Esophagus muscularis mucosa (tissue), 4 donors: Measurements from ENCODE around the gene PGGT1B. TPM values are rescaled to one million over a fixed set of nuclear protein-coding genes. Genes with fewer than 3 reads are reported as not detected.

Experiments
- DNase-seq: peaks from one replicate; pipeline ENCODE4 v3.0.0-alpha.2; 2017; ENCODE audit errors: extremely low spot score
- H3K27ac ChIP-seq, 4 donors: fragments of 200-600 bp; sonication (generic); replicated peaks in 1 of 4; 1 replicate in 3 of 4; 2 replicates in 1 of 4; pipeline ENCODE4 v1.5.1; 2016 to 2019; ENCODE audit warnings: mild to moderate bottlenecking in 1 of 4
- H3K27me3 ChIP-seq, 4 donors: fragments of 200-600 bp; sonication (generic); one replicate each; pipeline versions ENCODE4 v1.5.1 to v1.6.0; 2016 to 2019
- H3K36me3 ChIP-seq, 4 donors: fragments of 200-600 bp; sonication (generic); one replicate each; pipeline ENCODE4 v1.5.1; 2016 to 2019
- H3K4me1 ChIP-seq, 4 donors: fragments of 200-600 bp; sonication (generic); one replicate each; pipeline ENCODE4 v1.5.1; 2016 to 2019
- H3K4me3 ChIP-seq, 4 donors: fragments of 200-600 bp; sonication (generic); 1 replicate in 2 of 4; 2 replicates in 2 of 4; pipeline ENCODE4 v1.5.1; 2016 to 2019; ENCODE audit warnings: mild to moderate bottlenecking in 4 of 4, moderate library complexity in 1 of 4
- H3K9me3 ChIP-seq, 4 donors: fragments of 200-600 bp; sonication (generic); 1 replicate in 3 of 4; 2 replicates in 1 of 4; pipeline ENCODE4 v1.5.1; 2016 to 2019
- CTCF ChIP-seq, 3 experiments: fragments of 200-600 bp in 2 of 3; fragments of 450-650 bp in 1 of 3; sonication (generic) in 2 of 3; IDR thresholded peaks; one replicate each; pipeline ENCODE4 v1.5.1; 2017 to 2019; ENCODE audit warnings: antibody characterized with exemption in 3 of 3, mild to moderate bottlenecking in 2 of 3, moderate library complexity in 1 of 3
- EP300 ChIP-seq: sonication (generic); formaldehyde crosslinking; IDR thresholded peaks from one replicate; pipeline ENCODE4 v1.6.1; 2017; ENCODE audit warnings: antibody characterized with exemption
- POLR2A ChIP-seq: fragments of 450-650 bp; IDR thresholded peaks from one replicate; pipeline ENCODE4 v1.6.1; 2017; ENCODE audit warnings: antibody characterized with exemption, moderate library complexity, mild to moderate bottlenecking, low read depth
- POLR2AphosphoS5 ChIP-seq, 2 donors: sonication (generic); formaldehyde crosslinking; IDR thresholded peaks; one replicate each; pipeline ENCODE4 v1.6.1; 2017; ENCODE audit warnings: antibody characterized with exemption in 2 of 2
- WGBS: methylation state at CpG from one replicate; pipeline ENCODE4 v1.1.5; 2018; 5-methylcytosine and 5-hydroxymethylcytosine counted together
- intact Hi-C: fragments of 100-400 bp; cut with DNase I; formaldehyde crosslinking; loops from one replicate; pipeline ENCODE4 v1.15.1; 2023
- total RNA-seq, 4 donors: library from RNA; depleted of rRNA; stranded (reverse); fragments of >200 nt; gene quantifications; one replicate each; pipeline versions ENCODE4 v1.1.0 to v1.2.1, GENCODE V29; 2016

Gene PGGT1B
- total RNA-seq, 4 donors from 2014 or later = 9.5 to 18.3 (median 10.7) TPM

GRCh38 chr5:115274584-115274983, 11.9 kb upstream of the PGGT1B start:
- 92% methylated on average over 3 of the region's 3 CpGs for WGBS
- intact Hi-C loops = no loop called here
- Histone ChIP-seq H3K27ac (no peak overlapping the region), H3K36me3 (peaks cover 8 to 43% (median 15%) of the 10 kb centered on the region in 4 donors), H3K9me3 (no peaks in the 10 kb centered on the region), H3K27me3 (no peaks in the 10 kb centered on the region), H3K4me3 (no peak overlapping the region), H3K4me1 (no peaks in the 10 kb centered on the region)
- TF ChIP-seq POLR2A (no peak), EP300 (no peak), CTCF (IDR thresholded peaks at IDR 0.05) (no peak), POLR2AphosphoS5 (IDR thresholded peaks at IDR 0.05) (no peak)
- DNase-seq = no peak

DNA sequence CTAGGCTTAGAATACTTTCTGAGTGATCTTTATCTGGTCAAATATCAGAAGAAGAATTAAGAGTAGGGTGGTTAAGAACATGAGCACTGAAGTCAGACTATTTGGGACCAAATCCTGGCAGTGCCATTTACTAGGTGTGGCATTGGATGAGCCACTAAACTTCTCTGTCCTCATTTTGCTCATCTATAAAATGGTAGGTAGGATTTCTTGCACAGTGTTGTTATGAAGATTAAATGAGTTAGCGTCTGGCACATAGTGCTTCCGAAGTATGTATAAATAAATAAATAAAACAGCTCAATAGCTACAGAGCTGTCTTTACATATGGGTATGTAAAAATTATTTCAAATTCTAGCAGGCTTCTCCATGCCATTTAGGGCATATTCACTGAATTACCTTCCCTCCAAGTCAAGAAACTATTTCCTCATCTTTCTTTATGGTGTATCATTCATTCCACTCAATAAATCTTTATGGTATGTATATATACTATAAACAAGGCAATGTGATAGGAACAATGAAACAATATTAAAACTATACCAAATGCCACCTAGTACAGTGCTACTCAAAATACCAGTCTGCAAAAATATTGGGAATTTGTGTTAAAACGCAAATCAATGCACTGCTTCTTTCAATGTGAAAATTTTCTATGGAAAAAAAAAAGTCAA, 9.8 kb upstream of the PGGT1B start:
- peaks cover 8 to 50% (median 19%) of the 10 kb centered on the region in 4 donors for H3K36me3 ChIP-seq

GRCh38 chr5:115271295-115272050, 8.8 kb upstream of the PGGT1B start:
- intact Hi-C loops = no loop called here
- no peaks in the 10 kb centered on the region for H3K27me3 ChIP-seq
- TF ChIP-seq EP300 (no peak), POLR2AphosphoS5 (IDR thresholded peaks at IDR 0.05) (no peak), CTCF (IDR thresholded peaks at IDR 0.05) (no peak), POLR2A (no peak)
- no peak overlapping the region for H3K27ac ChIP-seq
- no peaks in the 10 kb centered on the region for H3K4me1 ChIP-seq
- H3K4me3 ChIP-seq = no peak overlapping the region
- 92% methylated on average over 6 of the region's 6 CpGs for WGBS
- H3K9me3 ChIP-seq = no peaks in the 10 kb centered on the region
- H3K36me3 ChIP-seq = peaks cover 8 to 55% (median 20%) of the 10 kb centered on the region in 4 donors
- DNase-seq = no peak

More for the DNA sequence above, 9.8 kb upstream of the PGGT1B start:
- Histone ChIP-seq H3K27me3 (no peaks in the 10 kb centered on the region), H3K27ac (no peak overlapping the region), H3K4me1 (no peaks in the 10 kb centered on the region), H3K4me3 (no peak overlapping the region), H3K9me3 (no peaks in the 10 kb centered on the region)
- intact Hi-C loops = no loop called here
- WGBS = 95% methylated on average over 3 of the region's 3 CpGs
- no peak for DNase-seq
- TF ChIP-seq EP300 (no peak), POLR2AphosphoS5 (IDR thresholded peaks at IDR 0.05) (no peak), POLR2A (no peak), CTCF (IDR thresholded peaks at IDR 0.05) (no peak)

DNA sequence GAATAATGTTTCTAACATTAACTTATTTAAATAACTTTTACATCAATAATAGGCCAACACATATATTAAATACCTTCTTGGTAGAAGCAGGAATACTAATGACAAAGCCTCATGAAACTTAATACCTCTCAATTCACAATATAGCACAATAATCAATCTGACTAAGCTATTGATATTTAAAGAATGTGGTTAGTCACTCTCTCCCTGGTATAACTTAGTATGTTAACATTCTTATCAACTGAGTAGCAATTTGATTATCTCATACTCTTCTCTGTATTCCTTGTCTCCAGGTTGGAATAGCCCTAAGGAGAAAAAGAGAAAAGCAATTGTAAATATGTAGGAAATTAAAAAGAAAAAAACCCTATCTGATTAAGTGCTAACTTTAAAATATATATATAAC, 4.9 kb upstream of the PGGT1B start:
- Histone ChIP-seq H3K9me3 (no peaks in the 10 kb centered on the region), H3K27me3 (no peaks in the 10 kb centered on the region), H3K4me1 (peaks cover 0 to 7% (median 3%) of the 10 kb centered on the region in 4 donors), H3K27ac (no peak overlapping the region), H3K36me3 (peaks cover 0 to 32% (median 13%) of the 10 kb centered on the region in 4 donors), H3K4me3 (no peak overlapping the region)
- no peak for TF ChIP-seq CTCF (IDR thresholded peaks at IDR 0.05)
- TF ChIP-seq POLR2A = no peak
- no peak for TF ChIP-seq POLR2AphosphoS5 (IDR thresholded peaks at IDR 0.05)
- no peak for TF ChIP-seq EP300
- DNase-seq = no peak
- intact Hi-C loops = no loop called here
